Esophagus squamous epithelium (tissue), 5 donors: ENCODE data around the gene VKORC1. TPM values are rescaled to one million over a fixed set of nuclear protein-coding genes. Genes with fewer than 3 reads are reported as not detected.

ENCODE experiments used
- DNase-seq: peaks from one replicate; lab custom pipeline; 2025; lab: John Stamatoyannopoulos, UW
- H3K27ac ChIP-seq, 4 donors: fragments of 200-600 bp; sonication (generic); one replicate each; pipeline ENCODE4 v1.5.1; 2016 to 2019; ENCODE audit warnings: mild to moderate bottlenecking in 1 of 4
- H3K27me3 ChIP-seq, 4 donors: fragments of 200-600 bp; sonication (generic); 1 replicate in 3 of 4; 2 replicates in 1 of 4; pipeline versions ENCODE4 v1.5.1 to v1.6.0; 2017 to 2021; ENCODE audit warnings: antibody characterized with exemption in 1 of 4
- H3K36me3 ChIP-seq, 3 donors: fragments of 200-600 bp; sonication (generic); one replicate each; pipeline ENCODE4 v1.5.1; 2016 to 2019
- H3K4me1 ChIP-seq, 3 donors: fragments of 200-600 bp; sonication (generic); one replicate each; pipeline ENCODE4 v1.5.1; 2017 to 2019
- H3K4me3 ChIP-seq, 4 donors: fragments of 200-600 bp; sonication (generic); 1 replicate in 3 of 4; 2 replicates in 1 of 4; pipeline ENCODE4 v1.5.1; 2016 to 2019; ENCODE audit warnings: mild to moderate bottlenecking in 2 of 4, moderate library complexity in 1 of 4
- H3K9me3 ChIP-seq, 3 donors: fragments of 200-600 bp; sonication (generic); one replicate each; pipeline ENCODE4 v1.5.1; 2016 to 2019
- CTCF ChIP-seq, 6 experiments: fragments of 450-650 bp in 4 of 6; fragments of 200-600 bp in 2 of 6; sonication (generic) in 2 of 6; IDR thresholded peaks; one replicate each; pipeline ENCODE4 v1.5.1; 2016 to 2019; ENCODE audit warnings: antibody characterized with exemption in 6 of 6, mild to moderate bottlenecking in 4 of 6, moderate library complexity in 4 of 6
- POLR2A ChIP-seq, 4 donors: fragments of 450-650 bp; IDR thresholded peaks; one replicate each; pipeline ENCODE4 v1.6.1; 2017; ENCODE audit warnings: antibody characterized with exemption in 4 of 4, mild to moderate bottlenecking in 4 of 4, moderate library complexity in 3 of 4
- WGBS, 2 donors: methylation state at CpG; one replicate each; pipeline ENCODE4 v1.1.5; 2018; 5-methylcytosine and 5-hydroxymethylcytosine counted together
- intact Hi-C: fragments of 100-400 bp; cut with DNase I; formaldehyde crosslinking; loops from one replicate; pipeline ENCODE4 v1.15.0; 2022
- total RNA-seq, 4 donors: library from RNA; depleted of rRNA; stranded (reverse); fragments of >200 nt; gene quantifications; one replicate each; pipeline ENCODE4 v1.1.0, GENCODE V29; 2016
- donor health status: DM: yes; HTN: yes; CAD: no.

Gene VKORC1
- total RNA-seq, 4 donors from 2014 or later: 27.6 to 56.6 (median 44.0) TPM

GRCh38 chr16:31132303-31132979 is 37.8 kb upstream of the VKORC1 start:
- Histone ChIP-seq H3K27ac (peak overlapping the region; percentile 72 to 96 (median 94)), H3K4me1 (peaks cover 49 to 86% (median 50%) of the 10 kb centered on the region in 3 donors), H3K4me3 (peak overlapping the region in 3 of 4 donors; percentile 4 to 60 (median 13)), H3K9me3 (no peaks in the 10 kb centered on the region), H3K36me3 (peaks cover 0 to 54% (median 10%) of the 10 kb centered on the region in 3 donors), H3K27me3 (peaks cover 0 to 5% (median 0%) of the 10 kb centered on the region in 4 donors)
- WGBS, 2 donors: 62 to 63% methylated on average over 9 to 11 of the region's 20 CpGs
- TF ChIP-seq POLR2A (IDR thresholded peaks at IDR 0.05) (no peak), CTCF (IDR thresholded peaks at IDR 0.05) (no peak)
- no peak for DNase-seq
- intact Hi-C loops: no loop called here

- peaks cover 0 to 5% (median 0%) of the 10 kb centered on the region in 4 donors for H3K27me3 ChIP-seq
- peaks cover 0 to 60% (median 14%) of the 10 kb centered on the region in 3 donors for H3K36me3 ChIP-seq
- no peak for TF ChIP-seq POLR2A (IDR thresholded peaks at IDR 0.05)
- no peak for TF ChIP-seq CTCF (IDR thresholded peaks at IDR 0.05)
- no peak for DNase-seq
- intact Hi-C loops: no loop called here
- WGBS, 2 donors: 19 to 34% methylated on average over 3 of the region's 5 CpGs
- no peaks in the 10 kb centered on the region for H3K9me3 ChIP-seq
- H3K4me3 ChIP-seq: peak overlapping the region in 3 of 4 donors; percentile 4 to 60 (median 13)
- H3K4me1 ChIP-seq: peaks cover 49 to 89% (median 50%) of the 10 kb centered on the region in 3 donors
- peak overlapping the region; percentile 83 to 96 (median 94) for H3K27ac ChIP-seq
Observed at GRCh38 chr16:31131841-31132271, 37.3 kb upstream of the VKORC1 start.

GRCh38 chr16:31131416-31131815 is 36.8 kb upstream of the VKORC1 start:
- no peak for DNase-seq
- TF ChIP-seq CTCF (IDR thresholded peaks at IDR 0.05) (no peak), POLR2A (IDR thresholded peaks at IDR 0.05) (no peak)
- Histone ChIP-seq H3K27me3 (peaks cover 0 to 5% (median 0%) of the 10 kb centered on the region in 4 donors), H3K27ac (peak overlapping the region; percentile 83 to 96 (median 94)), H3K4me3 (peak overlapping the region in 3 of 4 donors; percentile 4 to 60 (median 13)), H3K9me3 (no peaks in the 10 kb centered on the region), H3K4me1 (peaks cover 49 to 89% (median 50%) of the 10 kb centered on the region in 3 donors), H3K36me3 (peaks cover 0 to 62% (median 14%) of the 10 kb centered on the region in 3 donors)
- 42% methylated on average over 6 of the region's 11 CpGs; no CpG with 5 or more reads in 1 of the 2 donors for WGBS, 2 donors
- intact Hi-C loops: no loop called here

- WGBS, 2 donors: 60% methylated on average over 1 of the region's 6 CpGs; no CpG with 5 or more reads in 1 of the 2 donors
- H3K4me1 ChIP-seq: peaks cover 47 to 86% (median 49%) of the 10 kb centered on the region in 3 donors
- H3K9me3 ChIP-seq: no peaks in the 10 kb centered on the region
- H3K27ac ChIP-seq: peak overlapping the region; percentile 83 to 96 (median 94)
- H3K4me3 ChIP-seq: peak overlapping the region in 2 of 4 donors; percentile 4 to 60
- no peak for DNase-seq
- H3K27me3 ChIP-seq: peaks cover 0 to 5% (median 0%) of the 10 kb centered on the region in 4 donors
- no peak for TF ChIP-seq CTCF (IDR thresholded peaks at IDR 0.05)
- TF ChIP-seq POLR2A (IDR thresholded peaks at IDR 0.05): no peak
- intact Hi-C loops: no loop called here
- H3K36me3 ChIP-seq: peaks cover 0 to 64% (median 14%) of the 10 kb centered on the region in 3 donors
Observed at GRCh38 chr16:31130899-31131298, 36.3 kb upstream of the VKORC1 start.

- Histone ChIP-seq H3K4me1 (peaks cover 44 to 82% (median 49%) of the 10 kb centered on the region in 3 donors), H3K36me3 (peaks cover 0 to 65% (median 14%) of the 10 kb centered on the region in 3 donors)
Observed at GRCh38 chr16:31130336-31130891, 35.8 kb upstream of the VKORC1 start.

More at GRCh38 chr16:31130336-31130891, 35.8 kb upstream of the VKORC1 start:
- no peak for DNase-seq
- no peak for TF ChIP-seq CTCF (IDR thresholded peaks at IDR 0.05)
- no peak for TF ChIP-seq POLR2A (IDR thresholded peaks at IDR 0.05)
- Histone ChIP-seq H3K4me3 (no peak overlapping the region), H3K27ac (peak overlapping the region; percentile 83 to 96 (median 94)), H3K27me3 (peaks cover 0 to 4% (median 0%) of the 10 kb centered on the region in 4 donors), H3K9me3 (no peaks in the 10 kb centered on the region)
- 40% methylated on average over 1 of the region's 10 CpGs; no CpG with 5 or more reads in 1 of the 2 donors for WGBS, 2 donors
- intact Hi-C loops: no loop called here
